GM21447 (cell line): ENCODE results near the gene SLC34A1.
A peak's percentile ranks its signal among the peaks of the same experiment; 100 is the strongest.

Source experiments
- ATAC-seq: cut with Tn5 transposase; IDR thresholded peaks from one replicate; pipeline ENCODE4 v1.9.1; 2021; ENCODE audit not compliant: unreplicated experiment

SLC34A1 gene

DNA sequence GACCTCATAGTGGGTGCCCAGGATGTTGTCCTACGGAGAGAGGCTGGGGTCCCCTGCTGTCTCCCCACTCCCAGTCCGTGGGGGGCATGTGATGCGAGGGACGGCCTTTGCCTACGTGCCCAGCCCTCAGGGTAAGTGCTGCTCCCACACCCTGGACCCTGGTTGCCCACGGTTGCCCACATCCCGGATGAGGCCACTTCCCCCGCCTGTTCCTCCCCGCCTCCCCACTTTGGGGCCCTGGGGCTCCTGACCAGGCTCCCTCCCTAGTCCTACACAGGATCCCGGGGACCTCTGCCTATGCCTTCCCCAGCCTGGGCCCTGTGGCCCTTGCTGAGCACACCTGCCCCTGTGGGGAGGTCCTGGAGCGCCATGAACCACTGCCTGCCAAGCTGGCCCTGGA, 1.5 kb downstream of the SLC34A1 start:
- ATAC-seq = no peak

- no peak for ATAC-seq
Measured at GRCh38 chr5:177386542-177386941, 2.3 kb downstream of the SLC34A1 start.

GRCh38 chr5:177387405-177387804, 3.2 kb downstream of the SLC34A1 start:
- ATAC-seq = no peak

- ATAC-seq = no peak
Measured at GRCh38 chr5:177388521-177389052, 4.4 kb downstream of the SLC34A1 start.

GRCh38 chr5:177389241-177390169, 5.3 kb downstream of the SLC34A1 start:
- ATAC-seq = peak; percentile 38

DNA sequence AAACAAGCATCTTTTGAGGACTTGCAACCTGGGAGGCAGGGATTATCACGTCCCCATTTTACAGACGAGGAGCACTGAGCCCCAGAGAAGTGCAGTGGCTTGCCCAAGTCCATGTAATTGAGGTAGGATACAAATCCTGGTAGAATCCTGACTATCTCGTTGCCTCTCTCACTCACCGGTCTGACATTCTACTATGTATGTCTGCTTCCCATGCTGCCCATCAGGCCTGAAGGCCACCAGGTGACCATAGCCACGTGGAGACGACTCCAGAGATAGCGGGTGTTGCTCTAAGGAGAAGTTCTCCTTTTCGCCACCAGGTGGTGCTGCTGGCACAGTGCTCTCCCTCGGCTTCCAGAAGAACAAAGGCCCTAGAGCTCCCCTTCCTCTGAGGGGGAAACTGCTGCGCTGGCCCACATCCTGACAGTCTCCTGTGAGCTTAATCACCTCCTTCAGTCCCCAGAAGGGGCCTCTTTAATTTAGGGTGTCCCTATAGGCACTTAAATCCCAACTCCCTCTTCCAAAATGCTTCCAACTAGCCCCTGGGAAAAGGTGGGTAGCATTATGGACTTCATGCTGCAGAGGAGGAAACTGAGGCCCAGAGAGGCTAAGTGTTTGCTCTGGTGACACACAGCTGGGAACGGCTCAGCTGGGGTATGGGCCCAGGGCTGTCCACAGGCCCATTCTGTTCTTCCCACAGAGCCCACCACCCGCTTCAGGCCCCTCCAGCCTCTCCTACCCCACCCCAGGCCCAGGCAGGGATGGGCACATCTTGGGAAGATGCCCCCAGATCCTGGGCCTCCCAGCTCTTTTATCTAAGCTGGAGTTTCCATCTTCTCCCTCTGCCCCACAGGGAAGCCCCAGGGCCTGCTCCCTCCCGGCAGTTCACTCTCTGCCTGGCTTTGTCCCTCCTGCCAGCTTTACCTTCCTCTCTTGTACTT, 6.4 kb downstream of the SLC34A1 start:
- peak; percentile 61 for ATAC-seq

- ATAC-seq = no peak
Measured at GRCh38 chr5:177392765-177393164, 8.5 kb downstream of the SLC34A1 start.

DNA sequence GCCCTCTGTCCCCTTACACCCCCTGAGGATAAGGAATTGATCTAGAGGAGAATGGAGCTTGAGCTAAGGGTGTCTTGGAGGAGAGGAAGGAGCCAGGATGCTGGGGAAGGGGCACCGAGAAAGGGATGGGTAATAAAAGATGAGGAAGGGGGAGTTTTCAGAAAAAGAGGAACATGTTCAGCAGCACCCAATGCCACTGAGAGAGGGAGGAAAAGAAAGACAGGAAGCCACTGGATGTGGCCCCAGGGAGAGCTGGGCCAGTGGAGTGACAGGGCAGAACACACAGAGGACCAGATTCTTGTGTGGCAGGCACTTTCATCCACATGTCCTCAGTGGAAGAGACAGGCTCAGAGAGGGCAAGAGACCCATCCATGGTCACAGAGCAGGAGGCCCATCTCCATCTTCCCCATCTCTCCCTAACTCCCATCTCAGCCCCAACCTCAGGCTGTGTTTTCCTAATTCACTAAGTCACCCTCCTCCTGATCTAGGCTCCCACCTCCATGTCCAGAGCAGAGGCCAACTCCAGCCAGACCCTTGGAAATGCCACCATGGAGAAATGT, 9.1 kb downstream of the SLC34A1 start:
- no peak for ATAC-seq

GRCh38 chr5:177393990-177394389, 9.8 kb downstream of the SLC34A1 start:
- ATAC-seq = no peak

DNA sequence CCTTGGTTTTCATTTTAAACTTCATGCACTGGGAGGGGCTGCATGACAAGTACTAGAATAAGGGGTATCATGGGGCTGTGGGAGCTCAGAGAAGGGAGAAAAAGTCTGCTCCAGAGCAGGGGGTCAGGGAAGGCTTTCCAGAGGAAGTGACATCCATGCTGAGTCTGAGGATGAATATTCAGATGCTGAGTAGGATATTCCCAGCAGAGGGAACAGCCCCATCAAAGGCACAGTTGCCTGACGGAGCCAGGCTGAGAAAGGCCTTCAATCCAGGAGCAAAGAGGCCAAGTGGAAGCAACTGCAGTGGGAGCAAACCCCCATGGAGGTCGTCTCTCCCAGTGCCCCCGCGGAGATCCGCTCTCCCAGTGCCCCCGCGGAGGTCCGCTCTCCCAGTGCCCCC, 11.8 kb downstream of the SLC34A1 start:
- no peak for ATAC-seq

DNA sequence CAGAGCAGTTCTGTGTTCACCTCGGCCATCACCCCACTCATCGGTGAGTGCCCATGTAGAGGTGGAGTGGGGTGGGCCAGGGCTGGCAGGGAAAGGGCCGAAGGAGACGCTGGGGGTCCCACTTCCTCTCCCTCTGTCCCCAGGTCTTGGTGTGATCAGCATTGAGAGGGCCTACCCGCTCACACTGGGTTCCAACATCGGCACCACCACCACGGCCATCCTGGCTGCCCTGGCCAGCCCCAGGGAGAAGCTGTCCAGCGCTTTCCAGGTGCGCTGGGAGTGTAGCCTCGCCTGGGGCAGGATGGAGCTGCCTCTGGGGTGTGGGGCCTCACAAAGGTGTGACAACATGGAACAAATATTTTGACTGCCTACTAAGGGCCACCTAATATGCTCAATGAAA, 12.6 kb downstream of the SLC34A1 start:
- ATAC-seq = no peak

DNA sequence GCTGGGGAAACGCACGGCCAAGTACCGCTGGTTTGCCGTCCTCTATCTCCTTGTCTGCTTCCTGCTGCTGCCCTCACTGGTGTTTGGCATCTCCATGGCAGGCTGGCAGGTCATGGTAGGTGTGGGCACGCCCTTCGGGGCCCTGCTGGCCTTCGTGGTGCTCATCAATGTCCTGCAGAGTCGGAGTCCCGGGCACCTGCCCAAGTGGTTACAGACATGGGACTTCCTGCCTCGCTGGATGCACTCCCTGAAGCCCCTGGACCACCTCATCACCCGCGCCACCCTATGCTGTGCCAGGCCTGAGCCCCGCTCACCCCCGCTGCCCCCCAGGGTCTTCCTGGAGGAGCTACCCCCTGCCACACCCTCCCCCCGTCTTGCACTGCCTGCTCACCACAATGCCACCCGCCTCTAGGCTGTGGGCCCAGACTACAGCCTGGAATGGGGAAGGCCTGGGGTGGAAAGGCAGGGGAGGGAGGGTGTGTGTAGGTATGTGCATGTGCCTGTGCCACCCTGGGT, 13.7 kb downstream of the SLC34A1 start:
- no peak for ATAC-seq

GRCh38 chr5:177399997-177400868, 16.0 kb downstream of the SLC34A1 start, which contains the start of gene PFN3:
Gene PFN3, minus strand, starts transcription at chr5:177400661. Its CDS starts 85 bp downstream, at chr5:177400576.
- ATAC-seq = no peak

- no peak for ATAC-seq
Measured at GRCh38 chr5:177402271-177403043, 18.2 kb downstream of the SLC34A1 start.

DNA sequence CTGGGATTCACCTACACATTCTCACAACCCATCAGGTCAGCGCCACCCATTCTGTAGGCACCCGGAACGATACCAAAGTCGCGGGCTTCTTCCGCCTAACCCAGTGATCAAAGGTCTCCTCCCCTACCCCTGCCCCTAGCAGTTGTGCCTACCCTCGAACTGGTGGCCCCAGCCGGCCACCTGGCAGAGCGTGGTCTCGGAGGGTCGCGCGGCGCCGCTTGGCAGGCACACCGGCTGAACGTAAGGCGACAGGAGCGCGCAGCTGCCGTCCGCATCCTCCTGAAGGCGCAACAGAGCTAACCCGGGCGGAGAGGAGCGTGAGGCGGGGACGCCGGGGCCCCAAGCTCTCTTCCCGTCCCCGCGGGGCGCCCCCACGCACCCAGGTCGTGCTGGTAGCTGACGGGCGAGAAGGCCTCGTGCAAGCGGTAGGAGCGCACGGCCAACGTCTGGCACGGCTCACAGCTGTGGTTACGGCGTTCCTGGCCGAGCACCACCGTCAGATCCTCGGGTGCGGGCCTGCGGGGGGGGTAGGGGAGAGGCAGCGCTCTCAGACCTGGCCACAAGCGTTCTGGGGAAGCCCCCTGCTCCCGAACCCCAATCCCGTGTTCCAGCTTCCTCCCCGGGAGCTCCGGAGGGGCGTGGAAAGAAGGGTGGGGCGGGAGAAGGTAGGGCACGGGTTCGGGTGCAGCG, 19.0 kb downstream of the SLC34A1 start:
- ATAC-seq = peak; percentile 23

DNA sequence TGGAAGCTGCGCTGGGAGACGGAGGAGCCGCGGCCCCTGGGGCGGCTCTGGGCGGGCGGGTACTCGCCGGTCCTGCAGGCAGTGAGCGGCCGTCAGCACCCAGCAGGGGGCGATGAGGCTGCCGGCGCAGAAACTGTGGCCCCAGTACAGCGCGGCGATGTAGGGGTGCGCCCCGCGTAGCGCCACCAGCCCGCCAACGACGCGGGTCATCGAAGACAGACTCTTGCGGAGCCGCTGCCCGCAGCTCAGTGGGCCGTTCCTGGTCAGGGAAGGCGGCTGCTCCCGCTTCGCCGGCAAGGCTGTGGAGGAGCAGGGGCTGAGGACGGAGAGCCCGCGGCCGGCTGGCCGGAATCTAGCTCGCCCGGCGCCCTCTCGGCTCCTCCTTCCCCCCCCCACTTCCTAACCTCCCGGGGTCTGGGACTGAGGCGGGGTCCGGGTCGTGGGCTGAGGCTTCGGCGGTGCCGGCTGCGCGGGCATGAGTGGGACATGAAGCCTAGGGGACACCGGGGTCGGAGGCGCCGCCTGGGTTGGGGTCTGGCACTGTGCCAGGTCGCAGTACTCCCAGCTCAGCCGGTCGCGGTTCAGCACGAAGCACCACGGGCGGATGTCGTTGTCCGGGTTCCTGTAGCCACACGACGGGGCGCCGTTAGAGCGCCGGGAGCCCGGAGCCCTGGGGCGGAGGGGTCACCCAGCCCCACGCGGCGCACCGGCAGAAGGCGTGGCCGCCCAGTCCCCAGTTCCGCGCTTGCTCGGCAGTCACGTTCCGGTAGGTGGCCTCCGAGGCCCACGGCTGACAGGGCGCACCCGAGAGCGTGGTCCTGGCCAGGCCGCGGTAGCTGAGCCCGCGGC, 19.8 kb downstream of the SLC34A1 start:
- peak; percentile 74 for ATAC-seq

DNA sequence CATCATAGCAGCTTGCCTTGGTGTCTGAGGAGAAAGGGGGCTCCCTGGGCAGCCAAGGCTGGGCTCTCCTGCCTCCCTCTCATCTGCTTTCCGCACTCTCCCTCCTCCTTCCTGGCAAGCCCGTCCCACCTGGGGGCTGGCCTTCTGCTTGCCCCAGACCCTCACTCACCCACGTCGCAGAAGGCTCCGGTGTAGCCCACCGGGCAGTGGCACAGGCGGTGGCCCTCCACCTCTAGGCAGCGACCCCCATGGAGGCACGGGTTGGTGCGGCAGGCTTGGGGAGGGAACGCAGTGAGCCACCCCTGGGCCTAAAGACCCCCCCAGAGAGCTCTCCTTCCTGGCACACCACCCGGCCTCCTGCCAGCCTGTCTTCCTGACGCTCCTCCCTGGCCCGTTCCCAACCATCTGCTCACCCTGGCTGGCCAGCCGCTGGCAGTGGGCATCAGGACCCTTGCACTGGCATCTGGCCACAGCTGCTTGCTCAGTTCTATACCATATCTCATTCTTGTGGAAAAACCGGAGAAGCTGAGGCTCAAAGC, 20.5 kb downstream of the SLC34A1 start:
- no peak for ATAC-seq
